ENCODE results near the gene CEP83.

GRCh38 chr12:94263011-94263811 is 196.5 kb downstream of the CEP83 start:
- TF ChIP-seq GATA3 (IDR thresholded peaks at IDR 0.05; ENCODE audit: low read depth, low read length) (no peak), GATA2 (IDR thresholded peaks at IDR 0.05; ENCODE audit: low read depth, low read length) (no peak)
